Right renal pelvis (tissue), 4 donors: ENCODE data around the gene KRTAP21-2. TPM values are rescaled to one million over a fixed set of nuclear protein-coding genes. Genes with fewer than 3 reads are reported as not detected.
"Not testable (repeated sequence)": the region's sequence is repeated elsewhere in the genome, so short reads cannot be mapped to it uniquely, and the experiment has no call there.

Source experiments
- DNase-seq, 4 donors: peaks; one replicate each; pipeline ENCODE4 v3.0.0-alpha.2; 2013; ENCODE audit warnings: low read depth in 4 of 4, low spot score in 3 of 4, missing footprints in 1 of 4
- polyA plus RNA-seq, 4 donors: library from polyadenylated mRNA; unstranded; fragments of 120-200 nt; gene quantifications; one replicate each; pipeline ENCODE4 v1.2.1, GENCODE V29; 2013; ENCODE audit not compliant: insufficient read length in 4 of 4

Gene KRTAP21-2
- not detected for polyA plus RNA-seq

GRCh38 chr21:30747159-30747558 is at the start of gene KRTAP21-2:
Gene KRTAP21-2 (minus strand): TSS chr21:30747259. CDS start chr21:30747202, 57 bp downstream.
- DNase-seq: no peak

GRCh38 chr21:30793581-30794314 is 46.7 kb upstream of the KRTAP21-2 start:
- no peak for DNase-seq

- no peak for DNase-seq
These were observed 32.2 kb upstream of the KRTAP21-2 start for GRCh38 chr21:30779249-30779648.

- no peak for DNase-seq
These were observed 22.8 kb upstream of the KRTAP21-2 start for GRCh38 chr21:30769724-30770431.

- DNase-seq: no peak
These were observed 13.7 kb upstream of the KRTAP21-2 start for GRCh38 chr21:30760776-30761175.

- DNase-seq: no peak
These were observed 11.2 kb upstream of the KRTAP21-2 start for GRCh38 chr21:30758306-30758705.

GRCh38 chr21:30755328-30755727 is 8.3 kb upstream of the KRTAP21-2 start, which contains the start of gene KRTAP21-1:
Gene KRTAP21-1 (minus strand): TSS chr21:30755428. CDS start chr21:30755378, 50 bp downstream.
- DNase-seq: not testable (repeated sequence)

GRCh38 chr21:30740462-30740861 is 6.6 kb downstream of the KRTAP21-2 start:
- no peak for DNase-seq

- DNase-seq: no peak
These were observed 14.0 kb downstream of the KRTAP21-2 start for GRCh38 chr21:30733026-30733425.

- DNase-seq: no peak
These were observed 20.3 kb downstream of the KRTAP21-2 start for GRCh38 chr21:30726726-30727125.

GRCh38 chr21:30719401-30719800 is 27.7 kb downstream of the KRTAP21-2 start:
- no peak for DNase-seq

GRCh38 chr21:30718239-30718909 is 28.7 kb downstream of the KRTAP21-2 start, which contains the start of gene KRTAP21-3:
Gene KRTAP21-3 (minus strand): TSS chr21:30718777. CDS start chr21:30718759, 18 bp downstream.
- DNase-seq: no peak

GRCh38 chr21:30717105-30717504 is 30.0 kb downstream of the KRTAP21-2 start:
- no peak for DNase-seq

- no peak for DNase-seq
These were observed 32.1 kb downstream of the KRTAP21-2 start for GRCh38 chr21:30714946-30715345.

GRCh38 chr21:30714456-30714855 is 32.6 kb downstream of the KRTAP21-2 start:
- DNase-seq: no peak

- DNase-seq: no peak
These were observed 33.3 kb downstream of the KRTAP21-2 start for GRCh38 chr21:30713766-30714165.

- no peak for DNase-seq
These were observed 36.6 kb downstream of the KRTAP21-2 start for GRCh38 chr21:30710499-30710898.

GRCh38 chr21:30707409-30707808 is 39.6 kb downstream of the KRTAP21-2 start:
- no peak for DNase-seq
